ENCODE results near the gene PRRC2C.

PRRC2C gene

GRCh38 chr1:171495444-171495843 is 10.1 kb downstream of the PRRC2C start:
- TF ChIP-seq CEBPB (IDR thresholded peaks at IDR 0.05) (no peak), REST (IDR thresholded peaks at IDR 0.05; ENCODE audit: low read depth) (no peak), EGR1 (IDR thresholded peaks at IDR 0.05) (no peak), TAF1 (IDR thresholded peaks at IDR 0.05; ENCODE audit: low read depth) (no peak), RAD21 (IDR thresholded peaks at IDR 0.05; ENCODE audit: low read depth) (no peak), ZBTB7A (IDR thresholded peaks at IDR 0.05; ENCODE audit: low read depth) (no peak), NFIC (IDR thresholded peaks at IDR 0.05) (no peak), YY1 (IDR thresholded peaks at IDR 0.05; ENCODE audit: low read depth) (no peak), EP300 (IDR thresholded peaks at IDR 0.05; ENCODE audit: borderline replicate concordance) (no peak), TEAD4 (IDR thresholded peaks at IDR 0.05) (no peak), TCF12 (IDR thresholded peaks at IDR 0.05; ENCODE audit: low read depth) (no peak)

GRCh38 chr1:171500304-171500703 is 15.0 kb downstream of the PRRC2C start:
- TF ChIP-seq USF1 (IDR thresholded peaks at IDR 0.05) (no peak), YY1 (IDR thresholded peaks at IDR 0.05; ENCODE audit: low read depth) (no peak), TCF12 (IDR thresholded peaks at IDR 0.05; ENCODE audit: low read depth) (no peak), TEAD4 (IDR thresholded peaks at IDR 0.05) (no peak), CEBPB (IDR thresholded peaks at IDR 0.05) (no peak), EGR1 (IDR thresholded peaks at IDR 0.05) (no peak), TAF1 (IDR thresholded peaks at IDR 0.05; ENCODE audit: low read depth) (no peak), ZBTB7A (IDR thresholded peaks at IDR 0.05; ENCODE audit: low read depth) (no peak), NFIC (IDR thresholded peaks at IDR 0.05) (no peak), EP300 (IDR thresholded peaks at IDR 0.05; ENCODE audit: borderline replicate concordance) (no peak), REST (IDR thresholded peaks at IDR 0.05; ENCODE audit: low read depth) (no peak), FOXM1 (IDR thresholded peaks at IDR 0.05; ENCODE audit: borderline replicate concordance, low read depth) (no peak)
- TF ChIP-seq, protein P1, sequence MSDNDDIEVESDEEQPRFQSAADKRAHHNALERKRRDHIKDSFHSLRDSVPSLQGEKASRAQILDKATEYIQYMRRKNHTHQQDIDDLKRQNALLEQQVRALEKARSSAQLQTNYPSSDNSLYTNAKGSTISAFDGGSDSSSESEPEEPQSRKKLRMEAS (IDR thresholded peaks at IDR 0.05), result no peak

- no peak for TF ChIP-seq FOXM1 (IDR thresholded peaks at IDR 0.05; ENCODE audit: borderline replicate concordance, low read depth)
- no peak for TF ChIP-seq NFIC (IDR thresholded peaks at IDR 0.05)
- no peak for TF ChIP-seq EP300 (IDR thresholded peaks at IDR 0.05; ENCODE audit: borderline replicate concordance)
- no peak for TF ChIP-seq YY1 (IDR thresholded peaks at IDR 0.05; ENCODE audit: low read depth)
- no peak for TF ChIP-seq REST (IDR thresholded peaks at IDR 0.05; ENCODE audit: low read depth)
- no peak for TF ChIP-seq RAD21 (IDR thresholded peaks at IDR 0.05; ENCODE audit: low read depth)
- TF ChIP-seq USF1 (IDR thresholded peaks at IDR 0.05), result no peak
- TF ChIP-seq TEAD4 (IDR thresholded peaks at IDR 0.05), result no peak
- TF ChIP-seq, protein P1 (IDR thresholded peaks at IDR 0.05), result no peak
- TF ChIP-seq ZBTB7A (IDR thresholded peaks at IDR 0.05; ENCODE audit: low read depth), result no peak
- TF ChIP-seq TCF12 (IDR thresholded peaks at IDR 0.05; ENCODE audit: low read depth), result no peak
- no peak for TF ChIP-seq TAF1 (IDR thresholded peaks at IDR 0.05; ENCODE audit: low read depth)
- no peak for TF ChIP-seq EGR1 (IDR thresholded peaks at IDR 0.05)
- TF ChIP-seq CREB1 (IDR thresholded peaks at IDR 0.05; ENCODE audit: low read depth), result no peak
- no peak for TF ChIP-seq CEBPB (IDR thresholded peaks at IDR 0.05)
Measured at GRCh38 chr1:171500803-171501202, 15.5 kb downstream of the PRRC2C start.

- TF ChIP-seq TEAD4 (IDR thresholded peaks at IDR 0.05) (no peak), USF1 (IDR thresholded peaks at IDR 0.05) (no peak), RAD21 (IDR thresholded peaks at IDR 0.05; ENCODE audit: low read depth) (no peak), EP300 (IDR thresholded peaks at IDR 0.05; ENCODE audit: borderline replicate concordance) (no peak), TAF1 (IDR thresholded peaks at IDR 0.05; ENCODE audit: low read depth) (no peak), FOXM1 (IDR thresholded peaks at IDR 0.05; ENCODE audit: borderline replicate concordance, low read depth) (no peak), CEBPB (IDR thresholded peaks at IDR 0.05) (no peak), TCF12 (IDR thresholded peaks at IDR 0.05; ENCODE audit: low read depth) (no peak), REST (IDR thresholded peaks at IDR 0.05; ENCODE audit: low read depth) (no peak), ZBTB7A (IDR thresholded peaks at IDR 0.05; ENCODE audit: low read depth) (no peak), EGR1 (IDR thresholded peaks at IDR 0.05) (no peak), YY1 (IDR thresholded peaks at IDR 0.05; ENCODE audit: low read depth) (no peak), CREB1 (IDR thresholded peaks at IDR 0.05; ENCODE audit: low read depth) (no peak), NFIC (IDR thresholded peaks at IDR 0.05) (no peak)
- TF ChIP-seq, protein P1 (IDR thresholded peaks at IDR 0.05), result no peak
Measured at GRCh38 chr1:171501305-171502024, 16.1 kb downstream of the PRRC2C start.
